T-helper 1 cell treated with Interleukin-12 subunit alpha and Interleukin-12 subunit beta and Interleukin-4 antibody, amounts not matched to agents 30 μg/mL and 1 μg/mL, for 36 hours (primary cell): ENCODE results near the gene RFTN2.
"Not testable (repeated sequence)": the region's sequence is repeated elsewhere in the genome, so short reads cannot be mapped to it uniquely, and the experiment has no call there.

ENCODE experiments used
- H3K27ac Mint-ChIP-seq: one replicate; pipeline ENCODE4 v1.8.0; 2021; ENCODE audit warnings: mild to moderate bottlenecking, mixed read lengths
- H3K27me3 Mint-ChIP-seq: one replicate; pipeline ENCODE4 v1.8.0; 2021; ENCODE audit warnings: low read depth, mixed read lengths
- H3K36me3 Mint-ChIP-seq: one replicate; pipeline ENCODE4 v1.8.0; 2021; ENCODE audit warnings: low read depth, mixed read lengths
- H3K4me1 Mint-ChIP-seq: one replicate; pipeline ENCODE4 v1.8.0; 2021; ENCODE audit warnings: low read depth, mixed read lengths
- H3K4me3 Mint-ChIP-seq: one replicate; pipeline ENCODE4 v1.8.0; 2021; ENCODE audit warnings: mild to moderate bottlenecking, moderate library complexity, mixed read lengths
- H3K9me3 Mint-ChIP-seq: one replicate; pipeline ENCODE4 v1.8.0; 2021; ENCODE audit warnings: mixed read lengths

The RFTN2 gene

GRCh38 chr2:197560146-197560665, 115.2 kb downstream of the RFTN2 start:
- H3K4me1 Mint-ChIP-seq = no peaks in the 10 kb centered on the region
- H3K36me3 Mint-ChIP-seq = peaks cover 39% of the 10 kb centered on the region
- no peaks in the 10 kb centered on the region for H3K27me3 Mint-ChIP-seq
- H3K9me3 Mint-ChIP-seq = peaks cover 15% of the 10 kb centered on the region
- no peak overlapping the region for H3K27ac Mint-ChIP-seq
- no peak overlapping the region for H3K4me3 Mint-ChIP-seq

GRCh38 chr2:197559681-197560080, 115.7 kb downstream of the RFTN2 start:
- H3K9me3 Mint-ChIP-seq = peaks cover 15% of the 10 kb centered on the region
- H3K27ac Mint-ChIP-seq = no peak overlapping the region
- peaks cover 38% of the 10 kb centered on the region for H3K36me3 Mint-ChIP-seq
- H3K4me3 Mint-ChIP-seq = no peak overlapping the region
- no peaks in the 10 kb centered on the region for H3K4me1 Mint-ChIP-seq
- no peaks in the 10 kb centered on the region for H3K27me3 Mint-ChIP-seq

GRCh38 chr2:197558393-197558792, 117.0 kb downstream of the RFTN2 start:
- peaks cover 5% of the 10 kb centered on the region for H3K9me3 Mint-ChIP-seq
- no peak overlapping the region for H3K27ac Mint-ChIP-seq
- H3K4me3 Mint-ChIP-seq = no peak overlapping the region
- H3K4me1 Mint-ChIP-seq = no peaks in the 10 kb centered on the region
- H3K36me3 Mint-ChIP-seq = peaks cover 28% of the 10 kb centered on the region
- H3K27me3 Mint-ChIP-seq = no peaks in the 10 kb centered on the region

- peaks cover 25% of the 10 kb centered on the region for H3K36me3 Mint-ChIP-seq
- H3K9me3 Mint-ChIP-seq = no peaks in the 10 kb centered on the region
- no peaks in the 10 kb centered on the region for H3K27me3 Mint-ChIP-seq
- H3K27ac Mint-ChIP-seq = no peak overlapping the region
- H3K4me3 Mint-ChIP-seq = no peak overlapping the region
- H3K4me1 Mint-ChIP-seq = no peaks in the 10 kb centered on the region
These were observed 118.9 kb downstream of the RFTN2 start for GRCh38 chr2:197556456-197556855.

- H3K27me3 Mint-ChIP-seq = no peaks in the 10 kb centered on the region
- no peaks in the 10 kb centered on the region for H3K4me1 Mint-ChIP-seq
- no peaks in the 10 kb centered on the region for H3K9me3 Mint-ChIP-seq
- H3K4me3 Mint-ChIP-seq = no peak overlapping the region
- H3K36me3 Mint-ChIP-seq = peaks cover 17% of the 10 kb centered on the region
- H3K27ac Mint-ChIP-seq = no peak overlapping the region
These were observed 119.9 kb downstream of the RFTN2 start for GRCh38 chr2:197555467-197555866.

GRCh38 chr2:197551260-197551659, 124.1 kb downstream of the RFTN2 start:
- not testable (repeated sequence) for H3K4me3 Mint-ChIP-seq, H3K4me1 Mint-ChIP-seq, H3K27me3 Mint-ChIP-seq, H3K9me3 Mint-ChIP-seq, H3K27ac Mint-ChIP-seq
- peaks cover 19% of the 10 kb centered on the region for H3K36me3 Mint-ChIP-seq

GRCh38 chr2:197548582-197548981, 126.8 kb downstream of the RFTN2 start:
- Mint-ChIP-seq H3K27me3 (no peaks in the 10 kb centered on the region), H3K27ac (no peak overlapping the region), H3K36me3 (peaks cover 19% of the 10 kb centered on the region), H3K4me3 (no peak overlapping the region), H3K9me3 (no peaks in the 10 kb centered on the region), H3K4me1 (no peaks in the 10 kb centered on the region)

- no peaks in the 10 kb centered on the region for H3K9me3 Mint-ChIP-seq
- H3K4me3 Mint-ChIP-seq = no peak overlapping the region
- H3K36me3 Mint-ChIP-seq = peaks cover 23% of the 10 kb centered on the region
- H3K27me3 Mint-ChIP-seq = no peaks in the 10 kb centered on the region
- H3K4me1 Mint-ChIP-seq = no peaks in the 10 kb centered on the region
- no peak overlapping the region for H3K27ac Mint-ChIP-seq
These were observed 128.1 kb downstream of the RFTN2 start for GRCh38 chr2:197547163-197547900.

- H3K27me3 Mint-ChIP-seq = no peaks in the 10 kb centered on the region
- H3K4me3 Mint-ChIP-seq = no peak overlapping the region
- no peak overlapping the region for H3K27ac Mint-ChIP-seq
- peaks cover 25% of the 10 kb centered on the region for H3K36me3 Mint-ChIP-seq
- peaks cover 8% of the 10 kb centered on the region for H3K4me1 Mint-ChIP-seq
- no peaks in the 10 kb centered on the region for H3K9me3 Mint-ChIP-seq
These were observed 132.2 kb downstream of the RFTN2 start for GRCh38 chr2:197543206-197543605.

- Mint-ChIP-seq H3K9me3 (no peaks in the 10 kb centered on the region), H3K36me3 (peaks cover 31% of the 10 kb centered on the region), H3K27ac (no peak overlapping the region), H3K4me1 (peaks cover 12% of the 10 kb centered on the region), H3K27me3 (no peaks in the 10 kb centered on the region), H3K4me3 (no peak overlapping the region)
These were observed 135.7 kb downstream of the RFTN2 start for GRCh38 chr2:197539734-197540133.

- Mint-ChIP-seq H3K36me3 (peaks cover 35% of the 10 kb centered on the region), H3K27ac (no peak overlapping the region), H3K4me1 (peaks cover 19% of the 10 kb centered on the region)
These were observed 137.0 kb downstream of the RFTN2 start for GRCh38 chr2:197538412-197538811.

More at GRCh38 chr2:197538412-197538811, 137.0 kb downstream of the RFTN2 start:
- Mint-ChIP-seq H3K4me3 (no peak overlapping the region), H3K9me3 (no peaks in the 10 kb centered on the region), H3K27me3 (no peaks in the 10 kb centered on the region)
